Neutrophil (primary cell): ENCODE results near the gene RENBP.

ENCODE experiments used
- H3K27ac ChIP-seq: fragments of 200-600 bp; sonication (generic); 2 replicates; pipeline ENCODE4 v1.5.1; 2016; ENCODE audit warnings: mild to moderate bottlenecking, moderate library complexity
- H3K27me3 ChIP-seq: fragments of 200-600 bp; sonication (generic); 2 replicates; pipeline ENCODE4 v1.6.0; 2016; ENCODE audit warnings: mild to moderate bottlenecking
- H3K36me3 ChIP-seq: fragments of 200-600 bp; sonication (generic); 2 replicates; pipeline ENCODE4 v1.5.1; 2017
- H3K4me1 ChIP-seq, 2 experiments: fragments of 200-600 bp in 1 of 2; sonication (generic) in 1 of 2; 1 replicate in 1 of 2; 2 replicates in 1 of 2; pipeline versions ENCODE4 v1.5.1 to v1.6.1; 2013 to 2016; ENCODE audit warnings: low read depth in 1 of 2, low read length in 1 of 2, mild to moderate bottlenecking in 1 of 2, moderate library complexity in 1 of 2; ENCODE audit not compliant: control insufficient read depth in 1 of 2, insufficient read depth in 1 of 2
- H3K4me3 ChIP-seq, 2 experiments: fragments of 200-600 bp in 1 of 2; sonication (generic) in 1 of 2; 1 replicate in 1 of 2; 2 replicates in 1 of 2; pipeline ENCODE4 v1.5.1; 2013 to 2016; ENCODE audit warnings: low read depth in 1 of 2, low read length in 1 of 2, mild to moderate bottlenecking in 1 of 2, moderate library complexity in 1 of 2
- H3K9me3 ChIP-seq: fragments of 200-600 bp; sonication (generic); 2 replicates; pipeline ENCODE4 v1.5.1; 2016
- TF ChIP-seq, protein P1 (sequence below): fragments of 200-600 bp; sonication (generic); IDR thresholded peaks from 2 replicates; pipeline ENCODE4 v1.5.1; 2016; ENCODE audit warnings: antibody characterized with exemption

RENBP gene

DNA sequence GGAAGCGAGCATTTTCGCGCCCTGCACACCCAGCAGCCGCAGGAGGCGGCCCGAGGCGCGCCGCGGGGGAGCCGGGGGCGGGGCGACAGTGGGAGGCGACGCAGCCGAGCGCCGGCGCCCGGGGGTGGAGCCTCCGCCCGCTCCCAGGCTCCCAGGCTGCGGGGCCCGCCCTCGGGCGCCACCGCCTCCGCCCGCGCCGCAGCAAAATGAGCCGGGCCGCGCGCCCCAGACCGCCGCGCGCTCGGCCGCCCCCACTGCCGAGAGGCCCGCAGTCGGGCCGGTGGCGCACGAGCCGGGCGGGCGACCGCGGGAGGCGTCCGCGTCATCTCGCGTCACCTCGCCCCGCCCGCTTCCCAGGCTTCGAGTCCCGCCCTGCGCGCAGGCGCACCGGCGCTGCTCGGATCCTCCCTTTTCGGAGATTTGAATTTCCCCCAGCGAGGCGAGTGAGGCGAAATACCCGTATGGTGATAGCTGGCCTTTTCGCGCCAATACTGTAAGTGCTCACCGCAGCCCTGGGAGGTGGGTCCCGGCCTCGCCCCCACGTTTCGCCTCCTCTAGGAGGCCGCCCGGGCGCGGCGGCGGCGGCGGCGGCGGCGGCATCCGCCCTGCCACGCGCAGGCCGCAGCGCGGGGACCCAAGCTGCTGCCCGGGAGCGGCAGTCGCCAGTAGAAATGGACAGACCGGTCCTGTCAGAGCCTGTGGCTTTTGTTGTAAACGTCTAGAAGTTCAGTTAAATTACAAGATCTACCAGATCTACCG is 28.1 kb upstream of the RENBP start, which contains the start of gene TMEM187:
TMEM187 (plus strand) TSS at position 387 of the 759 bp plus-strand sequence. CDS start 9,309 bp downstream, outside the sequence.
- no peaks in the 10 kb centered on the region for H3K9me3 ChIP-seq
- peak within 1 kb of the TSS; percentile 84 to 99 for H3K4me3 ChIP-seq
- TF ChIP-seq, protein P1, sequence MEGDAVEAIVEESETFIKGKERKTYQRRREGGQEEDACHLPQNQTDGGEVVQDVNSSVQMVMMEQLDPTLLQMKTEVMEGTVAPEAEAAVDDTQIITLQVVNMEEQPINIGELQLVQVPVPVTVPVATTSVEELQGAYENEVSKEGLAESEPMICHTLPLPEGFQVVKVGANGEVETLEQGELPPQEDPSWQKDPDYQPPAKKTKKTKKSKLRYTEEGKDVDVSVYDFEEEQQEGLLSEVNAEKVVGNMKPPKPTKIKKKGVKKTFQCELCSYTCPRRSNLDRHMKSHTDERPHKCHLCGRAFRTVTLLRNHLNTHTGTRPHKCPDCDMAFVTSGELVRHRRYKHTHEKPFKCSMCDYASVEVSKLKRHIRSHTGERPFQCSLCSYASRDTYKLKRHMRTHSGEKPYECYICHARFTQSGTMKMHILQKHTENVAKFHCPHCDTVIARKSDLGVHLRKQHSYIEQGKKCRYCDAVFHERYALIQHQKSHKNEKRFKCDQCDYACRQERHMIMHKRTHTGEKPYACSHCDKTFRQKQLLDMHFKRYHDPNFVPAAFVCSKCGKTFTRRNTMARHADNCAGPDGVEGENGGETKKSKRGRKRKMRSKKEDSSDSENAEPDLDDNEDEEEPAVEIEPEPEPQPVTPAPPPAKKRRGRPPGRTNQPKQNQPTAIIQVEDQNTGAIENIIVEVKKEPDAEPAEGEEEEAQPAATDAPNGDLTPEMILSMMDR, result no peak
- H3K4me1 ChIP-seq, result peaks cover 46 to 53% of the 10 kb centered on the region in 2 experiments
- H3K27me3 ChIP-seq, result no peaks in the 10 kb centered on the region
- no peaks in the 10 kb centered on the region for H3K36me3 ChIP-seq
- peak within 1 kb of the TSS; percentile 99 for H3K27ac ChIP-seq

DNA sequence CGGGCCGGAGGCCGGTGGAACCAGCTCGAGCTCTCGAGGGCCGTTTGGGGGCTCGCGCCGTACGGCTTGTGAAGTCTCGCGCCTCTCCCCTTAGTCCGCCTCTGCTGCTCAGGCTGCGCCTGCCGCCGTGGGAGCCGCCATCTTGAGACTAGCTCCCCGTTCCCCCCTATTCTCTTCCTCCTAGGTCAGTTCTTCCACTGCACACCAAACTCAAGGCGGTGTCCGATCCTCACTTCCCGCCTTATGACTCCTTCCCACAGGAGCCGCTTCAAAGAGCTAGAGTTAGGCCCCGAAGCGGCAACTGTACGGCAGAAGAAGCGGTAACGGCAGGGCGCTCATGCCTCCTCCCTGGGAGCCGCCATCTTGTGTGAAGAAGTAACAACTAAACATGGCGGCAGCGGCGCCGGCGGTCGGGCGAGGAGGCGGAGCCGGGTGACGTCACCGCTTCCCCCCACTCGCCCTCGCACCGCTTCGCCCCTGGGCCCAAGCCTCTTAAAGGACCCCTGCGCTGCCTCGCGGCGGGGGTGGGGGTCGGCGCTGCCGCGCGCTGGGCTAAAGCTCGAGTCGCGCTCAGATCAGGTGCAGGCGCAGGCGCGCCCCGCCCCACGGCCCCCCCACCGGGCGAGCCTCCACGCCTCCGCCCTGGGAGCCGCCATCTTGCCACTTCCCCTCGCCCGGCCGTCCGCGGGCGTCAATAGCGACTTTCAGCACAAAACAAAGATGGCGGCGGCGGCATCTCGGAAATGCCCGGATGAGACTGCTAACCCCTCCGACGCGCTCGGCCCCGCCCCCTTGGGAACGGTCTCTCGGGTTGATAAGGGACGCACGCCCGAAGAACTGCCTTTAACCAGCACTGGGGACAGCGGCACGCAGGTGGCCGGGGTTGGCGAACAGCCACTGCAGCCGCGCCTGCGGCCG is 27.3 kb upstream of the RENBP start, which contains the start of gene HCFC1:
HCFC1 (minus strand) TSS at position 369 of the 918 bp plus-strand sequence. CDS start 978 bp downstream, outside the sequence.
- H3K4me1 ChIP-seq, result peaks cover 55 to 61% of the 10 kb centered on the region in 2 experiments
- no peaks in the 10 kb centered on the region for H3K27me3 ChIP-seq
- H3K9me3 ChIP-seq, result no peaks in the 10 kb centered on the region
- TF ChIP-seq, protein P1, result peak; percentile 2
- H3K36me3 ChIP-seq, result no peaks in the 10 kb centered on the region
- peak within 1 kb of the TSS; percentile 99 for H3K27ac ChIP-seq
- H3K4me3 ChIP-seq, result peak within 1 kb of the TSS; percentile 84 to 99

DNA sequence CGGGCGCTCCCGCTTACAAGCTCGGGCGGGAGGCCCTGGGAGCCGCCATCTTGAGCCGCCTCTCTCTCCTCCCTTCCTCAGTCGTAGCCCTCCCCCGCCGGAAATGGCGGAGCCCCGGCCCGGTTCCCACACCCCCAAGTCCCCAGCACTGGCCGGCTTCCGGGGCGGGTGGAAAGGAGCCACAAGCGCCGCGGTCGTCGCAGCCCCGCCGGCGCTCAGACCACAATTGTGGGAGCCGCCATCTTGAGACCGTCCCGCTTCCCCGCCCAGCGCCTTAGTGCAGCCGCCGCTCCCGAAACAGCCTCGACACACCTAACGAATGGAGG is 26.6 kb upstream of the RENBP start:
- H3K9me3 ChIP-seq, result no peaks in the 10 kb centered on the region
- TF ChIP-seq, protein P1, result peak; percentile 6
- peak overlapping the region; percentile 84 to 99 for H3K4me3 ChIP-seq
- H3K4me1 ChIP-seq, result peaks cover 61 to 68% of the 10 kb centered on the region in 2 experiments
- no peaks in the 10 kb centered on the region for H3K27me3 ChIP-seq
- no peaks in the 10 kb centered on the region for H3K36me3 ChIP-seq
- H3K27ac ChIP-seq, result peak overlapping the region; percentile 99

DNA sequence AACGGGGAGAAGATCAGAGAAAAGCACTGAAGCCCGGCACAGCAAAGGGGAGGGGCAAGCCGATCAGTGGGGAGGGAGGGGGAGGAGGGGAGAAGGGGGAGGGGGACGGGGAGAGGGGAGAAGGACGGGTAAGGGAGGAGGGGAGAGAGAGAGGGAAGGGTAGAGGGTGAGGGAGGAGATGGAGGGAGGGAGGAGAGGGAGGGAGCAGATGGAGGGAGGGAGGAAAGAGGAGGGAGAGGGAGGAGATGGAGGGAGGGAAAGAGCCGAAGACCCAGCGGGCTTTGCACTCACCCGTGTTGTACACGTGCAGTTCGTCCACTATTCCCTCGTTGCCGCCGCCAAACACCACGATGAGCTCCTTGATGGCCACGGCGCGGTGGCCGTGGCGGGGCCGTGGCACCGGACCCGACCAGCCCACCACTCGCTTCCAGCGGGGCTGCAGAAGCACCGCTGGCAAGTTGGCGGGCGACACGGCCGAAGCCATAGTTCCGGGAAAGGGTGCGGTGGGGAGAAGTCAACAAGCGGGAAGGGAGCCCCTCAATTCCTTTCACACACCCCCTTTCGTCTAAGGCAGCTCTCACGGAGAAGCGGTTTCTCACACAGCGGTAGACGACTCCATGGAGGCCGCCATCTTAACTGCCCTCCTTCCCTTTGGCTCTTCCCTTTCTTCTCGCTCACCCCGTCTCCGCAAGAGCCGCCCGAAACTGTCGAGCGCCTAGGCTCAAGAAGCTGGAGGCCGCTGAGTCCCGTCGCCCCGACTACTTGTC is 26.1 kb upstream of the RENBP start:
- TF ChIP-seq, protein P1, result no peak
- Histone ChIP-seq H3K4me3 (peak overlapping the region; percentile 84 to 99), H3K27ac (peak overlapping the region; percentile 99), H3K36me3 (no peaks in the 10 kb centered on the region), H3K9me3 (no peaks in the 10 kb centered on the region), H3K4me1 (peaks cover 66 to 73% of the 10 kb centered on the region in 2 experiments), H3K27me3 (no peaks in the 10 kb centered on the region)

DNA sequence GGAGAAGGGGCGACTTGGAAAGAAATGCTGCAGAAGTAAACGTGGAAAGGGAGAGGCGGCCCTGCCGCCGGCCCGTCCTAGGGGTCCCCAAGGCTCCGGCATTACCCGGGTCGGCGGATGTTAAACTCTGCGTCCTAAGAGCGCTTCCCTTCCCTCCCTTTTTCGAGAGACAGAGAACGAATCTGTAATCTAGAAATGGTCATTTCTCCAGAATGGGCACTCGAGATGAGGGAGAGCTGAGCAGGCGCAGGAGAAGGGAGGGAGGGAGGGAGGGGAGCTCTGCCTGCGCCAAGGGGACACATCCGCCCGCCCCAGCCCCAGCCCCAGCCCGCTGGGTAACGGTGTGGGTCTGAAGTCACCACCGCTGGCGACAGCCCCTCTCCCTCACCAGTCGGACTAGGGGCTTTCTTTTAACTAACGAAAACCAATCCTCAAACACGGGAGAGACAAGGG is 25.5 kb upstream of the RENBP start:
- peak overlapping the region; percentile 99 for H3K27ac ChIP-seq
- H3K9me3 ChIP-seq, result no peaks in the 10 kb centered on the region
- H3K27me3 ChIP-seq, result no peaks in the 10 kb centered on the region
- peaks cover 66 to 70% of the 10 kb centered on the region in 2 experiments for H3K4me1 ChIP-seq
- TF ChIP-seq, protein P1, result no peak
- no peaks in the 10 kb centered on the region for H3K36me3 ChIP-seq
- peak overlapping the region; percentile 84 to 99 for H3K4me3 ChIP-seq
